D721Med (cell line): ENCODE measurements around the gene GAP43.

Experiments used
- DNase-seq: peaks from one replicate; pipeline ENCODE4 v3.0.0; 2011; ENCODE audit warnings: low spot score; ENCODE audit not compliant: insufficient read length
- FAIRE-seq: peaks from 2 replicates; lab custom pipeline; 2011; peaks lifted over from hg19 to GRCh38; lab: Jason Lieb, UNC
- CTCF ChIP-seq: IDR thresholded peaks from 2 replicates; pipeline ENCODE4 v1.5.1; 2012; ENCODE audit warnings: mild to moderate bottlenecking, control low read depth; ENCODE audit not compliant: insufficient read depth; ENCODE audit errors: missing control alignments

The GAP43 gene

GRCh38 chr3:115685097-115685496, 61.8 kb downstream of the GAP43 start:
- FAIRE-seq, result no peak

GRCh38 chr3:115687721-115688120, 64.4 kb downstream of the GAP43 start:
- TF ChIP-seq CTCF, result no peak
- FAIRE-seq (no peak), DNase-seq (no peak)

More at GRCh38 chr3:115685097-115685496, 61.8 kb downstream of the GAP43 start:
- no peak for TF ChIP-seq CTCF
- no peak for DNase-seq

- TF ChIP-seq CTCF, result no peak
These were observed 65.1 kb downstream of the GAP43 start for GRCh38 chr3:115688418-115688817.

GRCh38 chr3:115689928-115690327, 66.6 kb downstream of the GAP43 start:
- no peak for FAIRE-seq

More at GRCh38 chr3:115688418-115688817, 65.1 kb downstream of the GAP43 start:
- no peak for DNase-seq
- FAIRE-seq, result no peak

GRCh38 chr3:115691964-115692363, 68.7 kb downstream of the GAP43 start:
- no peak for DNase-seq
- no peak for TF ChIP-seq CTCF
- no peak for FAIRE-seq

More at GRCh38 chr3:115689928-115690327, 66.6 kb downstream of the GAP43 start:
- DNase-seq, result no peak
- no peak for TF ChIP-seq CTCF

GRCh38 chr3:115692887-115693524, 69.7 kb downstream of the GAP43 start:
- TF ChIP-seq CTCF, result peak; percentile 89
- DNase-seq, result peak; percentile 28
- peak; percentile 81 for FAIRE-seq

- no peak for TF ChIP-seq CTCF
- DNase-seq (no peak), FAIRE-seq (no peak)
These were observed 70.6 kb downstream of the GAP43 start for GRCh38 chr3:115693868-115694267.
